Neural progenitor cell (in vitro differentiated cells): ENCODE data around the gene GLYATL1. TPM values are rescaled to one million over a fixed set of nuclear protein-coding genes. Genes with fewer than 3 reads are reported as not detected.

Source experiments
- DNase-seq: peaks from one replicate; pipeline ENCODE4 v3.0.0-alpha.2; 2016; ENCODE audit warnings: low spot score
- H2AFZ ChIP-seq: fragments of 200-600 bp; sonication (generic); replicated peaks from 2 replicates; pipeline ENCODE4 v1.6.1; 2016; ENCODE audit warnings: antibody characterized with exemption
- H3F3A ChIP-seq: fragments of 200-600 bp; sonication (generic); 2 replicates; pipeline ENCODE4 v1.6.1; 2016; ENCODE audit warnings: antibody characterized with exemption, low read depth
- H3K27ac ChIP-seq: fragments of 200-600 bp; sonication (generic); 2 replicates; pipeline ENCODE4 v1.5.1; 2016; ENCODE audit warnings: mild to moderate bottlenecking
- H3K27me3 ChIP-seq: fragments of 200-600 bp; sonication (generic); 2 replicates; pipeline ENCODE4 v1.6.1; 2016; ENCODE audit warnings: mild to moderate bottlenecking, moderate library complexity
- H3K36me3 ChIP-seq: fragments of 200-600 bp; sonication (generic); 2 replicates; pipeline ENCODE4 v1.5.1; 2016
- H3K4me1 ChIP-seq: fragments of 200-600 bp; sonication (generic); 2 replicates; pipeline ENCODE4 v1.6.1; 2016; ENCODE audit warnings: mixed run types
- H3K4me2 ChIP-seq: fragments of 200-600 bp; sonication (generic); 2 replicates; pipeline ENCODE4 v1.6.1; 2016
- H3K4me3 ChIP-seq: fragments of 200-600 bp; sonication (generic); 2 replicates; pipeline ENCODE4 v1.5.1; 2016
- H3K79me2 ChIP-seq: fragments of 200-600 bp; sonication (generic); 2 replicates; pipeline ENCODE4 v1.6.1; 2016; ENCODE audit warnings: low read depth
- H3K9ac ChIP-seq: fragments of 200-600 bp; sonication (generic); 2 replicates; pipeline ENCODE4 v1.6.1; 2016
- H3K9me3 ChIP-seq: fragments of 200-600 bp; sonication (generic); 2 replicates; pipeline ENCODE4 v1.5.1; 2016; ENCODE audit warnings: low read depth
- H4K20me1 ChIP-seq: fragments of 200-600 bp; sonication (generic); 2 replicates; pipeline ENCODE4 v1.6.1; 2016; ENCODE audit warnings: low read depth
- H3K27ac Mint-ChIP-seq: 3 replicates; pipeline ENCODE4 v1.8.0; 2021; ENCODE audit warnings: mixed read lengths
- H3K27me3 Mint-ChIP-seq: 2 replicates; pipeline ENCODE4 v1.8.0; 2022; ENCODE audit warnings: low read depth, mild to moderate bottlenecking, inconsistent platforms, moderate library complexity, mixed read lengths; ENCODE audit not compliant: insufficient read depth
- H3K36me3 Mint-ChIP-seq: 3 replicates; pipeline ENCODE4 v1.8.0; 2021; ENCODE audit warnings: mixed read lengths
- H3K4me1 Mint-ChIP-seq: 3 replicates; pipeline ENCODE4 v1.8.0; 2021; ENCODE audit warnings: mixed read lengths
- H3K4me3 Mint-ChIP-seq: 3 replicates; pipeline ENCODE4 v1.8.0; 2021; ENCODE audit warnings: mild to moderate bottlenecking, moderate library complexity, mixed read lengths
- H3K9me3 Mint-ChIP-seq: 3 replicates; pipeline ENCODE4 v1.8.0; 2020; ENCODE audit warnings: mixed read lengths
- EZH2 ChIP-seq: fragments of 200-600 bp; sonication (generic); IDR thresholded peaks from 2 replicates; pipeline ENCODE4 v1.6.1; 2017; ENCODE audit warnings: antibody characterized with exemption, mild to moderate bottlenecking, moderate library complexity
- EZH2phosphoT487 ChIP-seq: fragments of 200-600 bp; sonication (generic); IDR thresholded peaks from 2 replicates; pipeline ENCODE4 v1.6.1; 2017; ENCODE audit warnings: antibody characterized with exemption
- total RNA-seq: library from RNA; depleted of rRNA; stranded (reverse); fragments of >200 nt; gene quantifications from 2 replicates; pipeline ENCODE4 v1.2.3, GENCODE V29; 2015; ENCODE audit warnings: low replicate concordance
- TF ChIP-seq, protein P1 (sequence below): fragments of 200-600 bp; sonication (generic); IDR thresholded peaks from 2 replicates; pipeline ENCODE4 v1.5.1; 2017; ENCODE audit warnings: antibody characterized with exemption, mild to moderate bottlenecking

GLYATL1 gene
- total RNA-seq, 1 donor from 2014 or later: 9.1 TPM

- H2AFZ ChIP-seq: no peak overlapping the region
- H3F3A ChIP-seq: no peaks in the 10 kb centered on the region
- Mint-ChIP-seq H3K9me3 (peaks cover 16% of the 10 kb centered on the region), H3K36me3 (no peaks in the 10 kb centered on the region), H3K27me3 (peaks cover 2% of the 10 kb centered on the region), H3K27ac (no peak overlapping the region), H3K4me1 (no peaks in the 10 kb centered on the region), H3K4me3 (no peak overlapping the region)
- no peak overlapping the region for H3K4me3 ChIP-seq
- no peak for TF ChIP-seq EZH2
- TF ChIP-seq EZH2phosphoT487: no peak
- TF ChIP-seq, protein P1, sequence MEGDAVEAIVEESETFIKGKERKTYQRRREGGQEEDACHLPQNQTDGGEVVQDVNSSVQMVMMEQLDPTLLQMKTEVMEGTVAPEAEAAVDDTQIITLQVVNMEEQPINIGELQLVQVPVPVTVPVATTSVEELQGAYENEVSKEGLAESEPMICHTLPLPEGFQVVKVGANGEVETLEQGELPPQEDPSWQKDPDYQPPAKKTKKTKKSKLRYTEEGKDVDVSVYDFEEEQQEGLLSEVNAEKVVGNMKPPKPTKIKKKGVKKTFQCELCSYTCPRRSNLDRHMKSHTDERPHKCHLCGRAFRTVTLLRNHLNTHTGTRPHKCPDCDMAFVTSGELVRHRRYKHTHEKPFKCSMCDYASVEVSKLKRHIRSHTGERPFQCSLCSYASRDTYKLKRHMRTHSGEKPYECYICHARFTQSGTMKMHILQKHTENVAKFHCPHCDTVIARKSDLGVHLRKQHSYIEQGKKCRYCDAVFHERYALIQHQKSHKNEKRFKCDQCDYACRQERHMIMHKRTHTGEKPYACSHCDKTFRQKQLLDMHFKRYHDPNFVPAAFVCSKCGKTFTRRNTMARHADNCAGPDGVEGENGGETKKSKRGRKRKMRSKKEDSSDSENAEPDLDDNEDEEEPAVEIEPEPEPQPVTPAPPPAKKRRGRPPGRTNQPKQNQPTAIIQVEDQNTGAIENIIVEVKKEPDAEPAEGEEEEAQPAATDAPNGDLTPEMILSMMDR: no peak
- no peak overlapping the region for H3K27ac ChIP-seq
- no peak overlapping the region for H3K4me2 ChIP-seq
- no peaks in the 10 kb centered on the region for H4K20me1 ChIP-seq
- H3K9ac ChIP-seq: no peak overlapping the region
- no peaks in the 10 kb centered on the region for H3K9me3 ChIP-seq
- H3K36me3 ChIP-seq: no peaks in the 10 kb centered on the region
- H3K4me1 ChIP-seq: no peaks in the 10 kb centered on the region
- no peak for DNase-seq
- H3K79me2 ChIP-seq: no peaks in the 10 kb centered on the region
- H3K27me3 ChIP-seq: no peaks in the 10 kb centered on the region
These were observed 22.0 kb upstream of the GLYATL1 start for GRCh38 chr11:58917159-58917783.

DNA sequence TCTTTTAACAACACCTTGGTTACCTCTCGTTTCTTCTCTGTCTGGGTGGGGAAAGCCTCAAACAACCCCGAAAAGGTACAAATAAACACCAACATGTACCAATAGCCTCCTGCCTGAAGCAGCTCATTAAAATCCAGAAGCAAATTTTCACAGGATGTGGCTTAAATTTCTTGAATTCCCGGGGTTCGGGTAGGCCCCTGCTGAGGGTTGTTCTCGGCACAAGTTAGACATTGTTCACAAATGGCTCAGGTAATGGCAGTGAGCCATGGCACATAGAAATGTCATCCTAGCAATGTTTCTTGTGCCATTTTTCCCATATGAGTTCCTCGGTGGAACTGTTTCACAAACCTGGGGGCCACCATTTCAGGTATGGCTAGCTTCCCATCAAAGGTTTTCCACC lies 19.7 kb upstream of the GLYATL1 start:
- Mint-ChIP-seq H3K27me3 (peaks cover 2% of the 10 kb centered on the region), H3K4me3 (no peak overlapping the region), H3K27ac (no peak overlapping the region), H3K36me3 (no peaks in the 10 kb centered on the region), H3K4me1 (peaks cover 15% of the 10 kb centered on the region), H3K9me3 (peaks cover 16% of the 10 kb centered on the region)
- no peaks in the 10 kb centered on the region for H3K36me3 ChIP-seq
- no peak overlapping the region for H3K9ac ChIP-seq
- H3F3A ChIP-seq: peaks cover 7% of the 10 kb centered on the region
- no peaks in the 10 kb centered on the region for H3K79me2 ChIP-seq
- H2AFZ ChIP-seq: no peak overlapping the region
- H3K27me3 ChIP-seq: no peaks in the 10 kb centered on the region
- no peak for DNase-seq
- no peak for TF ChIP-seq EZH2phosphoT487
- TF ChIP-seq EZH2: no peak
- TF ChIP-seq, protein P1: no peak
- H4K20me1 ChIP-seq: no peaks in the 10 kb centered on the region
- peaks cover 14% of the 10 kb centered on the region for H3K4me1 ChIP-seq
- no peaks in the 10 kb centered on the region for H3K9me3 ChIP-seq
- no peak overlapping the region for H3K4me2 ChIP-seq
- H3K4me3 ChIP-seq: no peak overlapping the region
- no peak overlapping the region for H3K27ac ChIP-seq

GRCh38 chr11:58919980-58920379 lies 19.3 kb upstream of the GLYATL1 start:
- no peak overlapping the region for H3K4me3 Mint-ChIP-seq
- H3F3A ChIP-seq: peaks cover 11% of the 10 kb centered on the region
- H3K36me3 Mint-ChIP-seq: no peaks in the 10 kb centered on the region
- H3K9me3 Mint-ChIP-seq: peaks cover 16% of the 10 kb centered on the region
- H3K4me3 ChIP-seq: no peak overlapping the region
- TF ChIP-seq EZH2 (no peak), EZH2phosphoT487 (no peak)
- TF ChIP-seq, protein P1: no peak
- no peak for DNase-seq
- H3K27ac ChIP-seq: no peak overlapping the region
- H4K20me1 ChIP-seq: no peaks in the 10 kb centered on the region
- no peak overlapping the region for H2AFZ ChIP-seq
- no peaks in the 10 kb centered on the region for H3K9me3 ChIP-seq
- H3K27me3 ChIP-seq: no peaks in the 10 kb centered on the region
- H3K4me2 ChIP-seq: no peak overlapping the region
- H3K9ac ChIP-seq: no peak overlapping the region
- H3K36me3 ChIP-seq: no peaks in the 10 kb centered on the region
- peaks cover 16% of the 10 kb centered on the region for H3K4me1 Mint-ChIP-seq
- peaks cover 2% of the 10 kb centered on the region for H3K27me3 Mint-ChIP-seq
- no peaks in the 10 kb centered on the region for H3K79me2 ChIP-seq
- peaks cover 18% of the 10 kb centered on the region for H3K4me1 ChIP-seq
- no peak overlapping the region for H3K27ac Mint-ChIP-seq
